GM23248 (cell line): ENCODE results near the gene ZFYVE26. TPM values are rescaled to one million over a fixed set of nuclear protein-coding genes. Genes with fewer than 3 reads are reported as not detected.
A peak's percentile ranks its signal among the peaks of the same experiment; 100 is the strongest.

Experiments used
- DNase-seq: peaks from one replicate; pipeline ENCODE4 v3.0.0-alpha.2; 2015
- H2AFZ ChIP-seq: fragments of 200-600 bp; sonication (generic); 2 replicates; pipeline ENCODE4 v1.6.1; 2016; ENCODE audit warnings: antibody characterized with exemption
- H3F3A ChIP-seq: fragments of 200-600 bp; sonication (generic); 2 replicates; pipeline ENCODE4 v1.6.1; 2016; ENCODE audit warnings: mild to moderate bottlenecking, antibody characterized with exemption, mixed run types; ENCODE audit not compliant: insufficient read depth
- H3K27ac ChIP-seq: fragments of 200-600 bp; sonication (generic); 2 replicates; pipeline ENCODE4 v1.5.1; 2016; ENCODE audit warnings: mild to moderate bottlenecking
- H3K27me3 ChIP-seq: fragments of 200-600 bp; sonication (generic); replicated peaks from 2 replicates; pipeline ENCODE4 v1.6.1; 2016; ENCODE audit warnings: mild to moderate bottlenecking; ENCODE audit not compliant: insufficient read depth
- H3K36me3 ChIP-seq: fragments of 200-600 bp; sonication (generic); 2 replicates; pipeline ENCODE4 v1.6.1; 2016; ENCODE audit warnings: low read depth, mild to moderate bottlenecking
- H3K4me1 ChIP-seq: fragments of 200-600 bp; sonication (generic); 2 replicates; pipeline ENCODE4 v1.6.1; 2016; ENCODE audit warnings: mild to moderate bottlenecking; ENCODE audit not compliant: insufficient read depth
- H3K4me2 ChIP-seq: fragments of 200-600 bp; sonication (generic); one replicate; pipeline ENCODE4 v1.6.1; 2016; ENCODE audit warnings: mild to moderate bottlenecking; ENCODE audit not compliant: unreplicated experiment
- H3K4me3 ChIP-seq: fragments of 200-600 bp; sonication (generic); 2 replicates; pipeline ENCODE4 v1.5.1; 2016; ENCODE audit warnings: mild to moderate bottlenecking
- H3K79me2 ChIP-seq: fragments of 200-600 bp; sonication (generic); 2 replicates; pipeline ENCODE4 v1.6.1; 2016; ENCODE audit warnings: mild to moderate bottlenecking; ENCODE audit not compliant: insufficient read depth
- H3K9ac ChIP-seq: fragments of 200-600 bp; sonication (generic); 2 replicates; pipeline ENCODE4 v1.6.1; 2016; ENCODE audit warnings: mild to moderate bottlenecking
- H3K9me2 ChIP-seq: fragments of 200-600 bp; sonication (generic); 2 replicates; pipeline ENCODE4 v1.6.1; 2016; ENCODE audit warnings: mixed run types, mild to moderate bottlenecking, moderate library complexity; ENCODE audit not compliant: insufficient read depth
- H3K9me3 ChIP-seq: fragments of 200-600 bp; sonication (generic); one replicate; pipeline ENCODE4 v1.6.1; 2017; ENCODE audit warnings: low read depth
- H4K20me1 ChIP-seq: fragments of 200-600 bp; sonication (generic); 2 replicates; pipeline ENCODE4 v1.6.0; 2016; ENCODE audit not compliant: insufficient read depth
- EZH2 ChIP-seq: fragments of 200-600 bp; sonication (generic); IDR thresholded peaks from 2 replicates; pipeline ENCODE4 v1.6.1; 2018; ENCODE audit warnings: antibody characterized with exemption, mild to moderate bottlenecking; ENCODE audit not compliant: insufficient read depth, poor library complexity, severe bottlenecking
- EZH2phosphoT487 ChIP-seq: fragments of 200-600 bp; sonication (generic); IDR thresholded peaks from 2 replicates; pipeline ENCODE4 v1.6.1; 2018; ENCODE audit warnings: antibody characterized with exemption, moderate library complexity, mild to moderate bottlenecking, low read depth; ENCODE audit not compliant: insufficient read depth
- WGBS, 2 experiments: methylation state at CpG; one replicate each; pipeline ENCODE4 v1.1.6; 2015 to 2017; ENCODE audit warnings: low lambda C conversion rate in 2 of 2, low coverage in 1 of 2; ENCODE audit errors: missing lambda C conversion rate in 2 of 2; 5-methylcytosine and 5-hydroxymethylcytosine counted together
- in situ Hi-C: fragments of 300-500 bp; cut with MboI; formaldehyde crosslinking; loops from 2 replicates; pipeline ENCODE4 v1.15.0; 2020
- polyA plus RNA-seq: library from polyadenylated mRNA; unstranded; fragments of >200 nt; fragmentation: Nextera tagmentation; extraction: Ambion mirVana; gene quantifications from 2 replicates; pipeline ENCODE4 v1.2.1, GENCODE V29; 2016
- total RNA-seq: library from RNA; depleted of rRNA; stranded (reverse); fragments of >200 nt; shearing (Covaris generic); gene quantifications from 2 replicates; pipeline ENCODE4 v1.2.3, GENCODE V29; 2014

The ZFYVE26 gene
- total and polyA plus RNA-seq, 2 experiments from 2014 or later, result 2.7 to 10.8 TPM

GRCh38 chr14:67850066-67850830 lies 33.9 kb upstream of the ZFYVE26 start:
- Histone ChIP-seq H2AFZ (no peak overlapping the region), H3K4me2 (no peak overlapping the region), H3K9ac (no peak overlapping the region), H3K79me2 (no peaks in the 10 kb centered on the region), H3F3A (no peaks in the 10 kb centered on the region), H4K20me1 (no peaks in the 10 kb centered on the region), H3K27me3 (no peaks in the 10 kb centered on the region), H3K36me3 (no peaks in the 10 kb centered on the region), H3K4me3 (no peak overlapping the region), H3K9me3 (no peaks in the 10 kb centered on the region), H3K9me2 (no peaks in the 10 kb centered on the region), H3K27ac (no peak overlapping the region), H3K4me1 (no peaks in the 10 kb centered on the region)
- WGBS, 2 experiments, result 95 to 99% methylated on average over 9 of the region's 9 CpGs
- TF ChIP-seq EZH2phosphoT487 (no peak), EZH2 (no peak)
- DNase-seq, result no peak
- in situ Hi-C loops, result no loop called here

GRCh38 chr14:67846029-67846610 lies 29.7 kb upstream of the ZFYVE26 start:
- no peak overlapping the region for H2AFZ ChIP-seq
- no peaks in the 10 kb centered on the region for H3F3A ChIP-seq
- no peak for DNase-seq
- H3K9me2 ChIP-seq, result no peaks in the 10 kb centered on the region
- H3K79me2 ChIP-seq, result no peaks in the 10 kb centered on the region
- 93 to 96% methylated on average over 17 of the region's 17 CpGs for WGBS, 2 experiments
- no peak overlapping the region for H3K4me2 ChIP-seq
- TF ChIP-seq EZH2, result no peak
- TF ChIP-seq EZH2phosphoT487, result no peak
- no peak overlapping the region for H3K4me3 ChIP-seq
- no peak overlapping the region for H3K27ac ChIP-seq
- no peak overlapping the region for H3K9ac ChIP-seq
- H3K9me3 ChIP-seq, result no peaks in the 10 kb centered on the region
- H4K20me1 ChIP-seq, result no peaks in the 10 kb centered on the region
- in situ Hi-C loops, result no loop called here
- H3K4me1 ChIP-seq, result no peaks in the 10 kb centered on the region
- no peaks in the 10 kb centered on the region for H3K36me3 ChIP-seq
- H3K27me3 ChIP-seq, result no peaks in the 10 kb centered on the region

GRCh38 chr14:67837011-67837624 lies 20.7 kb upstream of the ZFYVE26 start:
- H2AFZ ChIP-seq, result no peak overlapping the region
- H3K4me3 ChIP-seq, result no peak overlapping the region
- H3K4me1 ChIP-seq, result no peaks in the 10 kb centered on the region
- H4K20me1 ChIP-seq, result no peaks in the 10 kb centered on the region
- H3K9ac ChIP-seq, result no peak overlapping the region
- H3K9me2 ChIP-seq, result no peaks in the 10 kb centered on the region
- H3K9me3 ChIP-seq, result no peaks in the 10 kb centered on the region
- no peak overlapping the region for H3K4me2 ChIP-seq
- no peaks in the 10 kb centered on the region for H3K36me3 ChIP-seq
- DNase-seq, result peak; percentile 82
- H3K27me3 ChIP-seq, result no peaks in the 10 kb centered on the region
- in situ Hi-C loops, result no loop called here
- no peaks in the 10 kb centered on the region for H3F3A ChIP-seq
- no peak overlapping the region for H3K27ac ChIP-seq
- no peaks in the 10 kb centered on the region for H3K79me2 ChIP-seq
- WGBS, 2 experiments, result 18% methylated on average over 2 of the region's 2 CpGs
- no peak for TF ChIP-seq EZH2phosphoT487
- TF ChIP-seq EZH2, result no peak

GRCh38 chr14:67835596-67835995 lies 19.2 kb upstream of the ZFYVE26 start:
- no peaks in the 10 kb centered on the region for H3K9me2 ChIP-seq
- H3K27me3 ChIP-seq, result no peaks in the 10 kb centered on the region
- no peaks in the 10 kb centered on the region for H3K9me3 ChIP-seq
- no peaks in the 10 kb centered on the region for H3K36me3 ChIP-seq
- no peak overlapping the region for H3K27ac ChIP-seq
- no peak for DNase-seq
- H3K4me3 ChIP-seq, result no peak overlapping the region
- H3K4me1 ChIP-seq, result no peaks in the 10 kb centered on the region
- TF ChIP-seq EZH2phosphoT487 (no peak), EZH2 (no peak)
- no peak overlapping the region for H3K9ac ChIP-seq
- H3K4me2 ChIP-seq, result no peak overlapping the region
- no peaks in the 10 kb centered on the region for H3F3A ChIP-seq
- in situ Hi-C loops, result no loop called here
- H3K79me2 ChIP-seq, result no peaks in the 10 kb centered on the region
- no peak overlapping the region for H2AFZ ChIP-seq
- H4K20me1 ChIP-seq, result no peaks in the 10 kb centered on the region
